Measurements from ENCODE around the gene TRIM37.

Gene TRIM37

GRCh38 chr17:59047616-59048015 lies 59.1 kb downstream of the TRIM37 start:
- TF ChIP-seq MAX (IDR thresholded peaks at IDR 0.05), result no peak

GRCh38 chr17:59046192-59046591 lies 60.5 kb downstream of the TRIM37 start:
- TF ChIP-seq RAD21 (IDR thresholded peaks at IDR 0.05; ENCODE audit: low read depth) (no peak), FOXM1 (IDR thresholded peaks at IDR 0.05; ENCODE audit: borderline replicate concordance, low read depth) (no peak), TEAD4 (IDR thresholded peaks at IDR 0.05) (no peak), YY1 (IDR thresholded peaks at IDR 0.05; ENCODE audit: low read depth) (no peak), TAF1 (IDR thresholded peaks at IDR 0.05; ENCODE audit: low read depth) (no peak), TCF12 (IDR thresholded peaks at IDR 0.05; ENCODE audit: low read depth) (no peak), MAX (IDR thresholded peaks at IDR 0.05) (no peak), CEBPB (IDR thresholded peaks at IDR 0.05) (no peak), REST (IDR thresholded peaks at IDR 0.05; ENCODE audit: low read depth) (no peak)

- TF ChIP-seq YY1 (IDR thresholded peaks at IDR 0.05; ENCODE audit: low read depth) (no peak), CREB1 (IDR thresholded peaks at IDR 0.05; ENCODE audit: low read depth) (no peak), MAX (IDR thresholded peaks at IDR 0.05) (no peak), ZBTB7A (IDR thresholded peaks at IDR 0.05; ENCODE audit: low read depth) (no peak), NFIC (IDR thresholded peaks at IDR 0.05) (no peak), EGR1 (IDR thresholded peaks at IDR 0.05) (no peak), TCF12 (IDR thresholded peaks at IDR 0.05; ENCODE audit: low read depth) (no peak), FOXM1 (IDR thresholded peaks at IDR 0.05; ENCODE audit: borderline replicate concordance, low read depth) (no peak), REST (IDR thresholded peaks at IDR 0.05; ENCODE audit: low read depth) (no peak), CEBPB (IDR thresholded peaks at IDR 0.05) (no peak), USF1 (IDR thresholded peaks at IDR 0.05) (no peak), EP300 (IDR thresholded peaks at IDR 0.05; ENCODE audit: borderline replicate concordance) (no peak), RAD21 (IDR thresholded peaks at IDR 0.05; ENCODE audit: low read depth) (no peak), TAF1 (IDR thresholded peaks at IDR 0.05; ENCODE audit: low read depth) (no peak), TEAD4 (IDR thresholded peaks at IDR 0.05) (no peak)
Observed at GRCh38 chr17:59038734-59039133, 67.9 kb downstream of the TRIM37 start.

GRCh38 chr17:59037960-59038359 lies 68.7 kb downstream of the TRIM37 start:
- TF ChIP-seq NFIC (IDR thresholded peaks at IDR 0.05) (no peak), EGR1 (IDR thresholded peaks at IDR 0.05) (no peak), FOXM1 (IDR thresholded peaks at IDR 0.05; ENCODE audit: borderline replicate concordance, low read depth) (no peak), TEAD4 (IDR thresholded peaks at IDR 0.05) (no peak), EP300 (IDR thresholded peaks at IDR 0.05; ENCODE audit: borderline replicate concordance) (no peak), RAD21 (IDR thresholded peaks at IDR 0.05; ENCODE audit: low read depth) (no peak), CEBPB (IDR thresholded peaks at IDR 0.05) (no peak), USF1 (IDR thresholded peaks at IDR 0.05) (no peak), REST (IDR thresholded peaks at IDR 0.05; ENCODE audit: low read depth) (no peak), CREB1 (IDR thresholded peaks at IDR 0.05; ENCODE audit: low read depth) (no peak), TCF12 (IDR thresholded peaks at IDR 0.05; ENCODE audit: low read depth) (no peak), YY1 (IDR thresholded peaks at IDR 0.05; ENCODE audit: low read depth) (no peak), ZBTB7A (IDR thresholded peaks at IDR 0.05; ENCODE audit: low read depth) (no peak), MAX (IDR thresholded peaks at IDR 0.05) (no peak), TAF1 (IDR thresholded peaks at IDR 0.05; ENCODE audit: low read depth) (no peak)

Data from Ishikawa (cell line).